Measurements from ENCODE around the gene PIGZ.

DNA sequence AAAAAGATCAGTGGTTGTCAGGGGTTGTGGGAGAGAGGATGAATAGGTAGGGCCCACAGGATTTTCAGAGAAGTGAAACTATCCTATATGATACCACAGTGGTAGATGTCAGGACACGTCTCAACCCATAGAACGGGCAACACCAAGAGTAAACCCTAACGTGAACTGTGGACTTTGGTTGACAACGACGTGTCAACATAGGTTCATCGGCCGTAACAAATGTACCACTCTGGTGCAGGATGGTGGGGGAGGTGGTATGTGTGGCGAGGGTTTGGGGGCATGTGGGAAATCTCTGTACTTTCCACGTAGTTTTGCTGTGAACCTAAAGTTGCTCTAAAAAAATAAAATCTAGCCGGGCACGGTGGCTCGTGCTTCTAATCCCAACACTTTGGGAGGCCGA is 13.0 kb upstream of the PIGZ start:
- TF ChIP-seq, protein P1, sequence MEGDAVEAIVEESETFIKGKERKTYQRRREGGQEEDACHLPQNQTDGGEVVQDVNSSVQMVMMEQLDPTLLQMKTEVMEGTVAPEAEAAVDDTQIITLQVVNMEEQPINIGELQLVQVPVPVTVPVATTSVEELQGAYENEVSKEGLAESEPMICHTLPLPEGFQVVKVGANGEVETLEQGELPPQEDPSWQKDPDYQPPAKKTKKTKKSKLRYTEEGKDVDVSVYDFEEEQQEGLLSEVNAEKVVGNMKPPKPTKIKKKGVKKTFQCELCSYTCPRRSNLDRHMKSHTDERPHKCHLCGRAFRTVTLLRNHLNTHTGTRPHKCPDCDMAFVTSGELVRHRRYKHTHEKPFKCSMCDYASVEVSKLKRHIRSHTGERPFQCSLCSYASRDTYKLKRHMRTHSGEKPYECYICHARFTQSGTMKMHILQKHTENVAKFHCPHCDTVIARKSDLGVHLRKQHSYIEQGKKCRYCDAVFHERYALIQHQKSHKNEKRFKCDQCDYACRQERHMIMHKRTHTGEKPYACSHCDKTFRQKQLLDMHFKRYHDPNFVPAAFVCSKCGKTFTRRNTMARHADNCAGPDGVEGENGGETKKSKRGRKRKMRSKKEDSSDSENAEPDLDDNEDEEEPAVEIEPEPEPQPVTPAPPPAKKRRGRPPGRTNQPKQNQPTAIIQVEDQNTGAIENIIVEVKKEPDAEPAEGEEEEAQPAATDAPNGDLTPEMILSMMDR (IDR thresholded peaks at IDR 0.05), result no peak
- no peak for TF ChIP-seq POLR2AphosphoS5 (IDR thresholded peaks at IDR 0.05)
- no peak for TF ChIP-seq POLR2A (IDR thresholded peaks at IDR 0.05)
- no peak for TF ChIP-seq EP300 (IDR thresholded peaks at IDR 0.05)
